Measurements from ENCODE around the gene RHBDF2. TPM values are rescaled to one million over a fixed set of nuclear protein-coding genes. Genes with fewer than 3 reads are reported as not detected.
A peak's percentile ranks its signal among the peaks of the same experiment; 100 is the strongest.
"Not testable (repeated sequence)": the region's sequence is repeated elsewhere in the genome, so short reads cannot be mapped to it uniquely, and the experiment has no call there.

Gene RHBDF2
- total RNA-seq, 4 donors from 2014 or later, result 33.1 to 99.0 (median 73.5) TPM

- Histone ChIP-seq H3K9me3 (no peaks in the 10 kb centered on the region), H3K36me3 (no peaks in the 10 kb centered on the region), H3K27me3 (no peaks in the 10 kb centered on the region), H3K27ac (peak overlapping the region in 3 of 4 donors; percentile 19 to 62 (median 48)), H3K4me1 (peaks cover 0 to 54% (median 40%) of the 10 kb centered on the region in 4 donors), H3K4me3 (no peak overlapping the region)
- WGBS, 2 donors, result 42 to 52% methylated on average over 24 to 25 of the region's 25 CpGs
- TF ChIP-seq EP300 (IDR thresholded peaks at IDR 0.05) (peak in 1 of 2 donors; percentile 12), CTCF (IDR thresholded peaks at IDR 0.05) (no peak)
- DNase-seq (ENCODE audit: low spot score in 2 of 2), result no peak
Observed at GRCh38 chr17:76524598-76525512, 23.6 kb upstream of the RHBDF2 start.

GRCh38 chr17:76523084-76524037 is 22.1 kb upstream of the RHBDF2 start:
- peak in 1 of 2 donors; percentile 63 for DNase-seq (ENCODE audit: low spot score in 2 of 2)
- Histone ChIP-seq H3K27me3 (no peaks in the 10 kb centered on the region), H3K27ac (peak overlapping the region in 1 of 4 donors; percentile 20), H3K4me3 (no peak overlapping the region), H3K9me3 (no peaks in the 10 kb centered on the region), H3K36me3 (no peaks in the 10 kb centered on the region), H3K4me1 (peaks cover 0 to 39% (median 26%) of the 10 kb centered on the region in 4 donors)
- TF ChIP-seq POLR2A (IDR thresholded peaks at IDR 0.05), result no peak
- peak in 1 of 2 donors; percentile 21 for TF ChIP-seq EP300 (IDR thresholded peaks at IDR 0.05)
- TF ChIP-seq CTCF (IDR thresholded peaks at IDR 0.05), result peak; percentile 97 to 100 (median 99)
- WGBS, 2 donors, result 28 to 34% methylated on average over 22 to 35 of the region's 35 CpGs

GRCh38 chr17:76521683-76522082 is 20.5 kb upstream of the RHBDF2 start:
- not testable (repeated sequence) for H3K27me3 ChIP-seq; H3K36me3 ChIP-seq; H3K27ac ChIP-seq; H3K4me3 ChIP-seq; DNase-seq (ENCODE audit: low spot score in 2 of 2); H3K9me3 ChIP-seq
- WGBS, 2 donors, result 86 to 92% methylated on average over 10 of the region's 10 CpGs
- peaks cover 0 to 24% (median 12%) of the 10 kb centered on the region in 4 donors for H3K4me1 ChIP-seq

- no peaks in the 10 kb centered on the region for H3K27me3 ChIP-seq
- whole genome bisulfite sequencing, 2 donors, result 83 to 85% methylated on average over 7 of the region's 7 CpGs
- no peak overlapping the region for H3K27ac ChIP-seq
- no peaks in the 10 kb centered on the region for H3K9me3 ChIP-seq
- no peaks in the 10 kb centered on the region for H3K36me3 ChIP-seq
- DNase-seq (ENCODE audit: low spot score in 2 of 2), result no peak
- TF ChIP-seq CTCF (IDR thresholded peaks at IDR 0.05), result no peak
- TF ChIP-seq POLR2A (IDR thresholded peaks at IDR 0.05), result no peak
- no peak for TF ChIP-seq EP300 (IDR thresholded peaks at IDR 0.05)
- H3K4me1 ChIP-seq, result peaks cover 0 to 24% (median 13%) of the 10 kb centered on the region in 4 donors
- no peak overlapping the region for H3K4me3 ChIP-seq
Observed at GRCh38 chr17:76521262-76521661, 20.0 kb upstream of the RHBDF2 start.

- H3K36me3 ChIP-seq, result no peaks in the 10 kb centered on the region
- H3K27ac ChIP-seq, result no peak overlapping the region
- WGBS, 2 donors, result 60 to 63% methylated on average over 14 to 15 of the region's 15 CpGs
- no peaks in the 10 kb centered on the region for H3K27me3 ChIP-seq
- no peaks in the 10 kb centered on the region for H3K9me3 ChIP-seq
- H3K4me3 ChIP-seq, result no peak overlapping the region
- DNase-seq (ENCODE audit: low spot score in 2 of 2), result no peak
- no peak for TF ChIP-seq CTCF (IDR thresholded peaks at IDR 0.05)
- no peak for TF ChIP-seq EP300 (IDR thresholded peaks at IDR 0.05)
- TF ChIP-seq POLR2A (IDR thresholded peaks at IDR 0.05), result no peak
- H3K4me1 ChIP-seq, result peaks cover 0 to 24% (median 6%) of the 10 kb centered on the region in 4 donors
Observed at GRCh38 chr17:76519048-76519966, 18.1 kb upstream of the RHBDF2 start.
